HFFc6 (cell line): ENCODE data around the gene GPATCH11. TPM values are rescaled to one million over a fixed set of nuclear protein-coding genes. Genes with fewer than 3 reads are reported as not detected.

Experiments
- DNase-seq: peaks from one replicate; pipeline ENCODE4 v3.0.0-alpha.2; 2018
- H3K27ac Mint-ChIP-seq: 2 replicates; pipeline ENCODE4 v1.8.0; 2020; ENCODE audit warnings: mild to moderate bottlenecking, mixed read lengths
- H3K27me3 Mint-ChIP-seq: 2 replicates; pipeline ENCODE4 v1.8.0; 2021; ENCODE audit warnings: mild to moderate bottlenecking, moderate library complexity, mixed read lengths; ENCODE audit not compliant: insufficient read depth
- H3K36me3 Mint-ChIP-seq: 2 replicates; pipeline ENCODE4 v1.8.0; 2021; ENCODE audit warnings: low read depth, mixed read lengths
- H3K4me1 Mint-ChIP-seq: 2 replicates; pipeline ENCODE4 v1.8.0; 2020; ENCODE audit warnings: low read depth, mixed read lengths
- H3K4me3 Mint-ChIP-seq: 2 replicates; pipeline ENCODE4 v1.8.0; 2020; ENCODE audit warnings: mild to moderate bottlenecking, moderate library complexity, mixed read lengths
- H3K9me3 Mint-ChIP-seq: 2 replicates; pipeline ENCODE4 v1.8.0; 2020; ENCODE audit warnings: mild to moderate bottlenecking, mixed read lengths
- CTCF ChIP-seq: fragments of 200-600 bp; sonication (generic); IDR thresholded peaks from 2 replicates; pipeline ENCODE4 v1.5.0; 2021; ENCODE audit warnings: antibody characterized with exemption, mild to moderate bottlenecking
- total RNA-seq, 6 experiments: library from RNA; stranded (reverse); fragmentation: NEBNext Ultra II Directional; extraction: Animal tissue kit (Norgen Biotek cat#: 25700); gene quantifications; 2 replicates in 1 of 6; 3 replicates in 5 of 6; pipeline ENCODE4 v1.2.3, GENCODE V29; 2021

GPATCH11 gene
- total RNA-seq, 6 experiments from 2014 or later, result 8.5 to 11.9 (median 10.9) TPM

DNA sequence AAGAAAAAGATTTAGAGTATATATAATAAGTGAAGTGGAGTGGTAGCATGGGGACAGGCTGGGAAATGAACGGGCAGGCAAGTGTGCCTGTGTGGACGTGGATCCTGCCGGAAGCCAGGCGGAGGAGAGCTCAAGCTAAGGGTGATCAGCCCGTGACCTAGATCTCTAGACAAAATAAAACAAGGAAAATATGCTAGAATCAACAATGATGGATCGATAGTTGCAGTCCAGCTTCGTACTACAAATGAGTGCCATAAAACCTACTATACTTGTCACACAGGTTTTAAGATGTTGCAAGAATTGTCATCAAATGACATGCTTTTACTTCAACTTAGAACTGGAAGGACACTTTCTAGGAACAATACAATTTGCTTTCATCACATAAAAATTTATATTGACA, 64.0 kb downstream of the GPATCH11 start:
- 0 out of 2 replicates have a peak, but pooled peaks cover under 1% of the 10 kb centered on the region for H3K9me3 Mint-ChIP-seq
- no peak overlapping the region for H3K4me3 Mint-ChIP-seq
- no peaks in the 10 kb centered on the region; the same call in 1 of the 2 replicates for H3K27me3 Mint-ChIP-seq
- no peak for DNase-seq
- no peak overlapping the region for H3K27ac Mint-ChIP-seq
- H3K36me3 Mint-ChIP-seq, result peaks cover 51% of the 10 kb centered on the region
- peaks cover 37% of the 10 kb centered on the region for H3K4me1 Mint-ChIP-seq
- TF ChIP-seq CTCF, result no peak

Other genes with a start within 250 kb of the GPATCH11 start
- 10 to 100 TPM; 15.4 to 22.4 (median 20.0) TPM for gene STRN, start 118.0 kb upstream of the GPATCH11 start, total RNA-seq
- gene HEATR5B, start 146 bp upstream of the GPATCH11 start, total RNA-seq, result 10 to 100 TPM in 5 of 6 experiments, 1 to 10 TPM in 1; 9.9 to 12.5 (median 12.1) TPM
- 10 to 100 TPM; 42.7 to 55.2 (median 45.7) TPM for gene EIF2AK2, start 72.5 kb downstream of the GPATCH11 start, total RNA-seq
- gene SULT6B1, start 104.2 kb downstream of the GPATCH11 start, total RNA-seq, result not detected
- gene CEBPZOS, start 112.0 kb downstream of the GPATCH11 start, total RNA-seq, result 10 to 100 TPM; 55.2 to 66.6 (median 63.5) TPM
- 10 to 100 TPM; 36.9 to 50.2 (median 40.7) TPM for gene CEBPZ, start 147.1 kb downstream of the GPATCH11 start, total RNA-seq
- gene NDUFAF7, start 147.1 kb downstream of the GPATCH11 start, total RNA-seq, result 10 to 100 TPM; 10.2 to 13.6 (median 12.1) TPM
- 10 to 100 TPM; 19.9 to 33.7 (median 27.5) TPM for gene PRKD3, start 240.3 kb downstream of the GPATCH11 start, total RNA-seq